Ramos (cell line): ENCODE data around the gene TNFSF11.
"Not testable (repeated sequence)": the region's sequence is repeated elsewhere in the genome, so short reads cannot be mapped to it uniquely, and the experiment has no call there.

Experiments
- in situ Hi-C: fragments of 300-500 bp; cut with MboI; formaldehyde crosslinking; loops from one replicate; pipeline ENCODE4 v1.14.3; 2022; ENCODE audit warnings: low sequenced_read_pairs; ENCODE audit not compliant: unreplicated experiment

The TNFSF11 gene

GRCh38 chr13:42559573-42560218 is 14.3 kb upstream of the TNFSF11 start:
- in situ Hi-C loops, result loop anchor here (10.0 kb wide), 1 partner anchor 65 kb away; no protein-coding TSS in a partner anchor

- in situ Hi-C loops, result not testable (repeated sequence)
Measured at GRCh38 chr13:42560320-42560719, 13.6 kb upstream of the TNFSF11 start.

- in situ Hi-C loops, result no loop called here
Measured at GRCh38 chr13:42561752-42562467, 12.0 kb upstream of the TNFSF11 start.

GRCh38 chr13:42567906-42568305 is 6.0 kb upstream of the TNFSF11 start:
- in situ Hi-C loops, result no loop called here

- in situ Hi-C loops, result no loop called here
Measured at GRCh38 chr13:42569576-42570344, 4.2 kb upstream of the TNFSF11 start.

GRCh38 chr13:42571895-42572294 is 2.1 kb upstream of the TNFSF11 start:
- in situ Hi-C loops, result no loop called here

GRCh38 chr13:42574435-42575311 is 721 bp downstream of the TNFSF11 start:
- in situ Hi-C loops, result no loop called here

- in situ Hi-C loops, result no loop called here
Measured at GRCh38 chr13:42575938-42576337, 2.0 kb downstream of the TNFSF11 start.

GRCh38 chr13:42577538-42577937 is 3.6 kb downstream of the TNFSF11 start:
- in situ Hi-C loops, result no loop called here

- in situ Hi-C loops, result no loop called here
Measured at GRCh38 chr13:42580644-42581043, 6.7 kb downstream of the TNFSF11 start.

GRCh38 chr13:42581427-42581826 is 7.5 kb downstream of the TNFSF11 start:
- in situ Hi-C loops, result no loop called here

GRCh38 chr13:42591602-42592001 is 17.6 kb downstream of the TNFSF11 start:
- in situ Hi-C loops, result no loop called here

GRCh38 chr13:42592915-42593900 is 19.3 kb downstream of the TNFSF11 start:
- in situ Hi-C loops, result no loop called here

GRCh38 chr13:42594481-42595252 is 20.7 kb downstream of the TNFSF11 start:
- in situ Hi-C loops, result no loop called here

GRCh38 chr13:42595253-42595571 is 21.3 kb downstream of the TNFSF11 start:
- in situ Hi-C loops, result no loop called here

GRCh38 chr13:42597505-42597904 is 23.6 kb downstream of the TNFSF11 start:
- in situ Hi-C loops, result no loop called here

GRCh38 chr13:42600943-42601342 is 27.0 kb downstream of the TNFSF11 start:
- in situ Hi-C loops, result no loop called here

GRCh38 chr13:42602906-42603305 is 29.0 kb downstream of the TNFSF11 start:
- in situ Hi-C loops, result no loop called here
